GM19463 (cell line): ENCODE measurements around the gene PCTP.

Source experiments
- ATAC-seq: cut with Tn5 transposase; IDR thresholded peaks from one replicate; pipeline ENCODE4 v1.9.1; 2021; ENCODE audit warnings: mild to moderate bottlenecking, moderate library complexity; ENCODE audit not compliant: unreplicated experiment

Gene PCTP

GRCh38 chr17:55750750-55751657 is at the start of gene PCTP:
TSS of gene PCTP (plus strand) at chr17:55751051. CDS start at chr17:55751104, 53 bp downstream.
- peak; percentile 97 for ATAC-seq

GRCh38 chr17:55702150-55702549 is 48.7 kb upstream of the PCTP start:
- ATAC-seq = no peak

- ATAC-seq = no peak
Measured at GRCh38 chr17:55704401-55704800, 46.5 kb upstream of the PCTP start.

- no peak for ATAC-seq
Measured at GRCh38 chr17:55705847-55706246, 45.0 kb upstream of the PCTP start.

GRCh38 chr17:55706808-55707773 is 43.8 kb upstream of the PCTP start:
- no peak for ATAC-seq

GRCh38 chr17:55708175-55708974 is 42.5 kb upstream of the PCTP start:
- no peak for ATAC-seq

GRCh38 chr17:55709440-55709839 is 41.4 kb upstream of the PCTP start:
- ATAC-seq = no peak

- no peak for ATAC-seq
Measured at GRCh38 chr17:55709984-55710383, 40.9 kb upstream of the PCTP start.

GRCh38 chr17:55710410-55710809 is 40.4 kb upstream of the PCTP start:
- no peak for ATAC-seq

GRCh38 chr17:55710829-55711496 is 39.9 kb upstream of the PCTP start:
- ATAC-seq = no peak

GRCh38 chr17:55717432-55717831 is 33.4 kb upstream of the PCTP start:
- no peak for ATAC-seq

- no peak for ATAC-seq
Measured at GRCh38 chr17:55717898-55718735, 32.7 kb upstream of the PCTP start.

- no peak for ATAC-seq
Measured at GRCh38 chr17:55720919-55721836, 29.7 kb upstream of the PCTP start.

GRCh38 chr17:55722016-55722736 is 28.7 kb upstream of the PCTP start:
- ATAC-seq = no peak

- no peak for ATAC-seq
Measured at GRCh38 chr17:55722742-55723487, 27.9 kb upstream of the PCTP start, which contains the start of gene TMEM100. TSS of gene TMEM100 (minus strand) at chr17:55722864. CDS start at chr17:55721070, 1,794 bp downstream.

- ATAC-seq = no peak
Measured at GRCh38 chr17:55723488-55723848, 27.4 kb upstream of the PCTP start.

- no peak for ATAC-seq
Measured at GRCh38 chr17:55726440-55726839, 24.4 kb upstream of the PCTP start.
